GM12872 (cell line): ENCODE results near the gene LRRK1.

ENCODE experiments used
- CTCF ChIP-seq: IDR thresholded peaks from 3 replicates; pipeline ENCODE4 v1.5.1; 2011; ENCODE audit warnings: low read depth, mild to moderate bottlenecking, low read length, moderate library complexity; ENCODE audit not compliant: insufficient read depth

LRRK1 gene

GRCh38 chr15:101067660-101068522, 148.7 kb downstream of the LRRK1 start:
- no peak for TF ChIP-seq CTCF

GRCh38 chr15:101068523-101068960, 149.4 kb downstream of the LRRK1 start:
- TF ChIP-seq CTCF = no peak

- TF ChIP-seq CTCF = no peak
These were observed 149.9 kb downstream of the LRRK1 start for GRCh38 chr15:101068961-101069653.

- no peak for TF ChIP-seq CTCF
These were observed 150.5 kb downstream of the LRRK1 start for GRCh38 chr15:101069654-101069973.

- TF ChIP-seq CTCF = no peak
These were observed 150.9 kb downstream of the LRRK1 start for GRCh38 chr15:101070024-101070423.

- TF ChIP-seq CTCF = no peak
These were observed 151.5 kb downstream of the LRRK1 start for GRCh38 chr15:101070502-101071273.

- TF ChIP-seq CTCF = no peak
These were observed 152.5 kb downstream of the LRRK1 start for GRCh38 chr15:101071651-101072050.
